Activated CD4-positive, alpha-beta T cell treated with anti-CD3 and anti-CD28 coated beads, Interleukin-2, amount 50 U/mL, for 48 hours (primary cell): ENCODE results near the gene RGS8.

ENCODE experiments used
- DNase-seq, 2 experiments: peaks; one replicate each; pipeline ENCODE4 v3.0.0-alpha.2; 2020

The RGS8 gene

DNA sequence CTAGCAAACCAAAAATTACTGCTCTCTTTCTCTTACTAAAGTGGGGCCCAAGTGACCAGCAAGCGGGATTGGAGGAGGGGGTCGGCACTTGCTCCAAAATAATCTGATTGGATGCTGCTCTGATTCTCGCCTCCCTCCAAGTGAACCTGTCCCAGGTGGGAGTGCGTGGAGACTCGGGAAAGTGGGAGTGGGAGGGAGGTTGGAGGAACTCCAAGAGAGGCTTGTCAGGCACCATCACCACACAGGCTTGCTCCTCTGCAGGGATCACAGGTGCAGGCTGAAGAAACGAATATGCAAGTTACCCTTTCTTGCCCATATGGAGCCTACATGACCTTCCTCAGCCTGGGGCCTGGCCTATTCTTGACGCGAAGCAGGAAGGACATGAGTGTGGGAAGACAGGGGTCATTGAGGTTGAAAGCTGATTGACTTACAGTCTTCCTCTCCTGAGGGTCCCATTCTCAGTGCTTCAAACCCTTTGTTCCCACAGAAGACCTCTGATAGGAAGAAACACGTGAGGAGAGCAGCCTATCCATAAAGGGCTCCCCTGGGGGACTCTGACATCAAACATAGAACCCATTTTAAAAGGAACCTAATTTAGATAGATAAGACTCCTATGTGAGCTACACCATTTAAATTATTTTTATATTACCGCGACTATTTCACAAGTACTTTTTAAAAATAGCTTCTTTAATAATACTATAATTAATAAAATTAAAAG is 14.2 kb downstream of the RGS8 start:
- DNase-seq: no peak

- no peak for DNase-seq
Observed at GRCh38 chr1:182669266-182669665, 15.1 kb downstream of the RGS8 start.

DNA sequence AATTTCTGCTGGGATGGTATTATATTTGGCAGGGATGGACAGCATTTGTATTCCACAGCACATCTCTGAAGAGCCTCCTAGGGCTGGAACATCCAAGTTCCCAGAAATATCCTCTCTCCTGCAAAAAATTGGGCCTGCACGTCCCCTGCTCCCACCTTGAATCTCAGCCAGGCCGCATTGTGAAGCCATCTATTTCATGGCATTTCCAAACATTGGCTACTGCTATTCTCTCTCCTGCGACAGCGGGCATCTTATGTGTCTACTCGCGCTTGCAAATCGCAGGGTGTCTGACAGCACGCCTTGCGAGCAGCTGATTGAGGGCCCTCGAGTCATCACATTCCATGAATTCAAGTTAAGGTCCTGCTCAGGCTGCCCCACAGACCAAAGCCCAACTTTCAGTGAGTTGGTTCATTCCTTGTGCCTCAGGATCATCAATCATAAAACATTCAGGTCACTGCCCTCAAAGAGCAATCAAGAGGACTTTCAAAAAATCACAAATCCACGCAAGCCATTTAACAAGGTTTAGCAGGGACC is 15.8 kb downstream of the RGS8 start:
- DNase-seq: no peak

- no peak for DNase-seq
Observed at GRCh38 chr1:182667848-182668505, 16.4 kb downstream of the RGS8 start.

- DNase-seq: no peak
Observed at GRCh38 chr1:182666706-182667105, 17.7 kb downstream of the RGS8 start.

GRCh38 chr1:182664296-182664695 is 20.1 kb downstream of the RGS8 start:
- no peak for DNase-seq

- no peak for DNase-seq
Observed at GRCh38 chr1:182662956-182663355, 21.4 kb downstream of the RGS8 start.

DNA sequence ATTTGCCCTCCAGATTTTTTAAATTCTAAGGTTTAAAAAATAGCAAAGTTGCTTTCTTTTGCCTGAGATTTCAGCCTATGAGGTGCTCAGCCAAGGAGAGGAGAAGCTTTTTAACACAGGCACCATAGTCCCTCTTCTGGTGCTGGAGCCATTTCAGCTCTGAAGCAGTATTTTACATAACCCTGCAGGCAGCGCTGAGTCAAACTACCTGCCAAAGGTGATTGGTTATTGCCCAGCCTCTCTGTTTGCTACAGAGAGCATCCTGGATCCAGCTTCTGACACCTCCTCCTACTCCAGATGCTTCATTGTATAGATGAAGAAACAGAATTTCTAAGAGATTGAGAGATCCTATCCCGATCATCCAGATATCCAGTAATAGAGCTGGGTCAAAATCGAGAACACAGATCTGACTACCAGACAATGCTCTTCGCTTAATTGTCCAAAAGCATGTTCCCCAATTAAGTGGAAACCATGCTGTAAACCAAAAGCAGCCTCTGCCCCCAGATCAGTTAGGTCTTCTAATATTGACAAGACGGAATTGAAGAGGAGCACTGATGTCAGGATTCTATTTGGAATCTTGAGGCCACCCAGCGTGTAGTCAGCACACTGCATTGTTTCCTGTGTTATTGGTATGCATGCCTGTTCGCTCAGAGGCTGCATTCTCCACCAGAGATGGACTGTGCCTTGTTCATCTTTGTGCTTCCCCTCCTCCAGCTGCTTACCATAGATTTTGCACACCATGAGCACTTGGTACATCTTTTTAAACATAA is 22.1 kb downstream of the RGS8 start:
- DNase-seq: no peak

DNA sequence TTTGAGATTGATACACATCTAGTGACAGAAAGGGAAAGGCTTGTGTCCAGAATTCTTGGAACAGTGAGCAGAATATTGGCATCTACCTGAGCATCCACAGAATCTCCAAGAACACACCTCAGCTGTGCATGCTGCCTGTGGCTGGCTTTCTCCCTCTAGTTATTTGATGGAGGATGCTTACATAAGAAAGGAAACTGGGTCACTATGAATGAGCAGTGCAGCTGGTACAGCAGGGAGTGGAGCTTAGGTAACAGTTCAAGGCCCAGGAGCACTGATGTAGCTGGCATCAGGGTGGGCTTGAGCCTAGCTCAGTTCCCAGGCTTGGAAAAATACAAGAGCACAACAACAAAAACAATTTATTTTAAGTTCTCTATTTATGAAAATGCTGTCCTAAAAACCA is 26.3 kb downstream of the RGS8 start:
- no peak for DNase-seq

DNA sequence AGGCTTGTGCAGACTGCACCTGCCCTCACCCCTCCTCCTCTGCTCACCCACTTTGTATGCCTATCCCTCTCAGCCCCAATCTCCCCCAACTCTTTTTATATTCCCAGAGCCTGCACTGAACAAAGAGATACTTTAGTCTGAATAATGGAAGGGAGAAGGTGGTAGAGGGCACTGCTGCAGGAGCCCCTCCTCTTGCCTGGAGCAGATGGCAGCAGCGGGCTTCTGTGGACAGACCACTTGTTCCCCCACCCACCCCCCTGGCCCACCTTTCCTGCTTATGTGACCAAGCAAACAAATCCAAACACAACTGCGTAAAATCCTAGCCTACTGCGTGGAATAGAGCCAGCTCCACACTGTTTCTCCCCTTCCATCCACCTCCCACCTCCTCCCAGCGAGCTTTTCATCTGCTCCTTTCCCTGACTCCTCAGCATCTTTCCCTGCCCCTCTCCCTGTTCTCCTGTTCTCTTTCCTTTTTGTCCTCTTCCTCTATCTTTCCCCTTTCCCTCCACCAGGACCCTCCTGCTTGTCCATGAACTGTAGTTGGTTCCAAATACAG is 27.5 kb downstream of the RGS8 start:
- DNase-seq: no peak

DNA sequence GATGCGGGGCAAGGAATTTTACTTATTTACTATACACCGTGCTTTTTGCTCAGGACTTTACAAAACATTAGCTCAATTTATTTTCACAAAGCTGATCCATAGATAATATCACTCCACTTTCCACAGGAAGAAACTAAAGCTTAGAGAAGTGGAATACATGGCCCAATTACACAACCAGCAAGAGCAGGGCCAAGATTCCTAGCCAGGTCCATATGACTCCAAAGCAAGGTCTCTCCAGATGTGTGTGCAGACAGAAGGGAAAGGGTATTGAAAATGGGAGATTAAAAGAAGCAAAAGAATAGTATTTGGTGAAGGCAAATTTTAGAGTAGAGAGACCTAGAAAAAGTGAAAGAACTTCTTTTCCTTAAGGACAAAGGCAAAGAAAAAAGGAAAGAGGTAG is 30.4 kb downstream of the RGS8 start:
- DNase-seq: no peak

DNA sequence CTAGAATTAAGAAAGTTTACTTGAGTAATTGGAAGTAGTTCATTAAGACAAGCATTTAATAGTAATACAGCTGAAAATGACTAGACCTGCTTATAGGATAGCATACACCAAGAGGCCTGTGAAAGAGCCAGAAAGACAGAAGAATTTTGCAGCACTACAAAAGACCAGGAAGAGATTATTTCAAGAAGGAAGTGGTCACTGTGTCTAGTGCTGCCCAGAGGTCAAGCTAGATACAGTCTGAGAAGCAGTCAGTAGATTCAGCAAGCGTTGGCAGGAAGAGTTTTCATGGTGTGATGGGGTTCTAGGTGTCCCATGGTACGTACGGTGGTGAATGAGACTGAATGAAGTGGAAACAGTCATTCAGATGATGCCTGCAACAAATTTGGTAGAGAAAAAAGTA is 31.5 kb downstream of the RGS8 start:
- no peak for DNase-seq

DNA sequence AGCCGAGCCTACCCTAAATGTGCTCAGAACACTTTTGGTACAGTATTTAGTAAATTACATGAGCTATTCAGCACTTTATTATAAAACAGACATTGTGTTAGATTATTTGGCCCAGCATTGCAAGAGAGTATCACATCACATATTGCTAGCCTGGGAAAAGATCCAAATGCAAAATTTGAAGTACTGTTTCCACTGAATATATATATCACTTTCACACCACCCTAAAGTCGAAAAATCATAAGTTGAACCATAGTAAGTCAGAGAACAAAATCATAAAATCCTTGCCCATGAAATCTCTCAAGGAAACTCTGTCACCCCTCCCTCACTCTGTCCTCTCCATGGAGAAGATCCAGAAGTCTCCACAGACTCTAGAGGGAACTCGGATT is 33.1 kb downstream of the RGS8 start:
- DNase-seq: no peak

- no peak for DNase-seq
Observed at GRCh38 chr1:182650678-182651338, 33.6 kb downstream of the RGS8 start.

- DNase-seq: no peak
Observed at GRCh38 chr1:182649041-182649440, 35.3 kb downstream of the RGS8 start.

DNA sequence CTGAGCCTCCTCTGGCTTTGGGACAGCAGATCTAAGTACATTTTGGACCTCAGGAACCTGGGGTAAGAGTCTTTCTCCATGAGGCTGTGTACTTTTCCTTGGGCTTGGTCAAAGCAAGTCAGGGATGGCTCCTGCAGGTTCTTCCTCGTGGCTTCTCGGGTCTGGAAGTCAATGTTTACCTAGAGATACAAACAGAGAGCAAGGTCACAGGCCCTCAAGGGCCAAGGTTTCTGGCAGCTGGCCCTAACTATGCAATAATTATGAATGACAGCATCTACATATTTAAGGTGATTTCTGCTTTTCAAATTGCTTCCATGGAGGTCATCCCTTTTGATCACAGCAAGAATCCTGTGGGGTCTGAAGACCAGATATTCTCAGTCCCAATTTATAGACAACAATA is 37.6 kb downstream of the RGS8 start:
- no peak for DNase-seq

- DNase-seq: no peak
Observed at GRCh38 chr1:182644886-182645285, 39.5 kb downstream of the RGS8 start.

GRCh38 chr1:182643699-182644098 is 40.7 kb downstream of the RGS8 start:
- no peak for DNase-seq

- no peak for DNase-seq
Observed at GRCh38 chr1:182642461-182642860, 41.9 kb downstream of the RGS8 start.

GRCh38 chr1:182641561-182641960 is 42.8 kb downstream of the RGS8 start:
- no peak for DNase-seq

GRCh38 chr1:182639330-182639729 is 45.1 kb downstream of the RGS8 start:
- DNase-seq: no peak

DNA sequence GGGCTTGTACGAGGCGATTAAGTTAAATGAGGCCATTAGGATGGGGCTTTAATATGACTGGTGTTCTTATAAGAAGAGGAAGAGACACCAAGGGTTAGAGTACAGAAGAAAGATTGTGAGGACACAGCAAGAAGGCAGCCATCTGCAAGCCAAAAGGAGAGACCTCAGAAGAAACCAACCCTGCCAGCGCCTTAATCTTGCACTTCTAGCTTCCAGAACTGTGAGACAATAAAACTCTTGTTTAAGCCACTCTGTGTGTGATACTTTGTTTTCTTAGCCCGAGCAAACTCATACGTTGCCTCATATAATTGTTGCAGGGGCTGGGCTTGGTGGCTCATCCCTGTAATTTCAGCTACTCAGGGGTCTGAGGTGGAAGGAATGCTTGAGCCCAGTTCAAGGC is 46.6 kb downstream of the RGS8 start:
- no peak for DNase-seq

GRCh38 chr1:182635871-182636270 is 48.5 kb downstream of the RGS8 start:
- DNase-seq: no peak
